BJ (cell line): ENCODE measurements around the gene RNASE7. TPM values are rescaled to one million over a fixed set of nuclear protein-coding genes. Genes with fewer than 3 reads are reported as not detected.

Source experiments
- CTCF ChIA-PET: fragments of 350-600 bp; formaldehyde crosslinking; extraction: SDS; loops from one replicate; lab custom pipeline; 2021; ENCODE audit warnings: antibody characterized with exemption, inconsistent platforms; lab: Yijun Ruan, JAX
- POLR2A ChIA-PET: fragments of 300-600 bp; sonication (Branson Sonifier 250); formaldehyde crosslinking; extraction: SDS; loops from one replicate; lab custom pipeline; 2021; ENCODE audit warnings: antibody characterized with exemption; lab: Charles Lee
- DNase-seq: peaks from one replicate; pipeline ENCODE4 v3.0.0-alpha.2; 2011; ENCODE audit warnings: low read depth
- H3K27me3 ChIP-seq: 2 replicates; pipeline ENCODE4 v1.6.0; 2011; ENCODE audit warnings: low read length; ENCODE audit not compliant: control insufficient read depth, insufficient read depth
- H3K36me3 ChIP-seq: 2 replicates; pipeline ENCODE4 v1.5.1; 2011; ENCODE audit warnings: low read length; ENCODE audit not compliant: control insufficient read depth, insufficient read depth
- H3K4me3 ChIP-seq: 2 replicates; pipeline ENCODE4 v1.5.1; 2011; ENCODE audit warnings: low read depth, mild to moderate bottlenecking, control low read depth, low read length
- CTCF ChIP-seq: IDR thresholded peaks from 2 replicates; pipeline ENCODE4 v1.5.1; 2011; ENCODE audit warnings: low read depth, mild to moderate bottlenecking, control low read depth, inconsistent platforms, low read length, moderate library complexity; ENCODE audit not compliant: insufficient read depth
- polyA plus RNA-seq: library from polyadenylated mRNA; depleted of rRNA; stranded (reverse); fragments of >200 nt; gene quantifications from 2 replicates; pipeline ENCODE4 v1.2.3, GENCODE V29; 2011

The RNASE7 gene
- polyA plus RNA-seq, 1 experiment = not detected

- no peak overlapping the region for H3K4me3 ChIP-seq
- H3K36me3 ChIP-seq = no peaks in the 10 kb centered on the region
- DNase-seq = no peak
- ChIA-PET CTCF (interaction anchor here (0.7 to 15.6 kb wide), 7 partner anchors 13 to 89 kb away, joined by 3 to 233 read pairs (median 14); partner anchors contain the start of genes RNASE7, TMEM253 and ZNF219), POLR2A (no interaction called here)
- no peak for TF ChIP-seq CTCF
- peaks cover 14% of the 10 kb centered on the region for H3K27me3 ChIP-seq
Observed at GRCh38 chr14:21017528-21018245, 24.5 kb upstream of the RNASE7 start.

- ChIA-PET CTCF (interaction anchor here (1.5 to 15.6 kb wide), 6 partner anchors 10 to 88 kb away, joined by 5 to 233 read pairs (median 106); partner anchors contain the start of genes RNASE7, TMEM253 and ZNF219), POLR2A (no interaction called here)
- TF ChIP-seq CTCF = no peak
- Histone ChIP-seq H3K27me3 (peaks cover 18% of the 10 kb centered on the region), H3K4me3 (no peak overlapping the region), H3K36me3 (no peaks in the 10 kb centered on the region)
- no peak for DNase-seq
Observed at GRCh38 chr14:21018286-21018685, 23.9 kb upstream of the RNASE7 start.

- no peak for TF ChIP-seq CTCF
- ChIA-PET CTCF (interaction anchor here (1.0 to 15.6 kb wide), 9 partner anchors 9 to 88 kb away, joined by 3 to 233 read pairs (median 6); partner anchors contain the start of genes RNASE7, TMEM253 and ZNF219), POLR2A (no interaction called here)
- Histone ChIP-seq H3K4me3 (no peak overlapping the region), H3K27me3 (peaks cover 22% of the 10 kb centered on the region), H3K36me3 (no peaks in the 10 kb centered on the region)
- DNase-seq = no peak
Observed at GRCh38 chr14:21018781-21019180, 23.4 kb upstream of the RNASE7 start.

GRCh38 chr14:21019366-21019765 lies 22.8 kb upstream of the RNASE7 start:
- Histone ChIP-seq H3K4me3 (no peak overlapping the region), H3K27me3 (peaks cover 24% of the 10 kb centered on the region), H3K36me3 (no peaks in the 10 kb centered on the region)
- POLR2A ChIA-PET = no interaction called here
- CTCF ChIA-PET = interaction anchor here (1.0 to 15.6 kb wide), 9 partner anchors 9 to 87 kb away, joined by 3 to 233 read pairs (median 6); partner anchors contain the start of genes RNASE7, TMEM253 and ZNF219
- no peak for DNase-seq
- TF ChIP-seq CTCF = no peak

GRCh38 chr14:21020977-21021545 lies 21.1 kb upstream of the RNASE7 start:
- ChIA-PET CTCF (interaction anchor here (0.6 to 15.6 kb wide), 6 partner anchors 15 to 85 kb away, joined by 3 to 233 read pairs (median 104); partner anchors contain the start of genes RNASE7, SLC39A2, TMEM253 and ZNF219), POLR2A (no interaction called here)
- no peak for TF ChIP-seq CTCF
- Histone ChIP-seq H3K27me3 (peaks cover 37% of the 10 kb centered on the region), H3K36me3 (no peaks in the 10 kb centered on the region), H3K4me3 (no peak overlapping the region)
- DNase-seq = no peak
